IMR-90 (cell line): ENCODE data around the gene TMPRSS9. TPM values are rescaled to one million over a fixed set of nuclear protein-coding genes. Genes with fewer than 3 reads are reported as not detected.
A peak's percentile ranks its signal among the peaks of the same experiment; 100 is the strongest.

Source experiments
- ATAC-seq: fragments of 200-7000 bp; cut with Tn5 transposase; 2 replicates; pipeline ENCODE4 v1.9.1; 2020; ENCODE audit warnings: low read depth, mild to moderate bottlenecking, moderate library complexity
- BruUV-seq: library from RNA; stranded (reverse); fragments of 400-500 nt; replicated peaks from 2 replicates; lab custom pipeline; 2021; lab: Mats Ljungman, UMichigan
- CTCF ChIA-PET: fragments of 300-600 bp; formaldehyde crosslinking; extraction: SDS; loops from one replicate; lab custom pipeline; 2021; ENCODE audit warnings: antibody characterized with exemption; lab: Yijun Ruan, JAX
- POLR2A ChIA-PET: fragments of 300-600 bp; sonication (Branson Sonifier 250); formaldehyde crosslinking; loops from one replicate; lab custom pipeline; 2022; ENCODE audit warnings: antibody characterized with exemption; ENCODE audit not compliant: unreplicated experiment; lab: Charles Lee
- DNase-seq: peaks from one replicate; pipeline ENCODE4 v3.0.0; 2013
- H2AFZ ChIP-seq: replicated peaks from 2 replicates; pipeline ENCODE3; 2013; ENCODE audit warnings: low read length, mild to moderate bottlenecking; ENCODE audit not compliant: poor library complexity
- H2AK5ac ChIP-seq: 2 replicates; pipeline ENCODE4 v1.6.1; 2013; ENCODE audit warnings: low read depth, low read length, inconsistent platforms
- H2AK9ac ChIP-seq: replicated peaks from 2 replicates; pipeline ENCODE3; 2013; ENCODE audit warnings: mild to moderate bottlenecking, low read depth, low read length, moderate library complexity; ENCODE audit not compliant: poor library complexity
- H2BK120ac ChIP-seq: 2 replicates; pipeline ENCODE4 v1.6.1; 2013; ENCODE audit warnings: low read depth, low read length, inconsistent platforms
- H2BK15ac ChIP-seq: 3 replicates; pipeline ENCODE4 v1.6.1; 2013; ENCODE audit warnings: low read depth, low read length, inconsistent platforms
- H2BK20ac ChIP-seq: 2 replicates; pipeline ENCODE4 v1.6.1; 2013; ENCODE audit warnings: low read depth, mild to moderate bottlenecking, inconsistent platforms, low read length, moderate library complexity
- H2BK5ac ChIP-seq: 2 replicates; pipeline ENCODE4 v1.6.1; 2013; ENCODE audit warnings: mild to moderate bottlenecking, low read depth, low read length, inconsistent platforms; ENCODE audit not compliant: poor library complexity, severe bottlenecking
- H3K14ac ChIP-seq: replicated peaks from 2 replicates; pipeline ENCODE4 v1.6.1; 2013; ENCODE audit warnings: low read depth, low read length, inconsistent platforms
- H3K18ac ChIP-seq: 2 replicates; pipeline ENCODE4 v1.6.1; 2013; ENCODE audit warnings: low read depth, low read length, control low read depth
- H3K23ac ChIP-seq: 2 replicates; pipeline ENCODE4 v1.6.1; 2013; ENCODE audit warnings: low read depth, low read length, inconsistent platforms
- H3K27ac ChIP-seq: 2 replicates; pipeline ENCODE4 v1.5.1; 2013; ENCODE audit warnings: mild to moderate bottlenecking, control low read depth, low read length; ENCODE audit not compliant: insufficient read depth
- H3K27me3 ChIP-seq: 2 replicates; pipeline ENCODE4 v1.6.1; 2013; ENCODE audit warnings: low read length; ENCODE audit not compliant: control insufficient read depth, insufficient read depth
- H3K36me3 ChIP-seq: 2 replicates; pipeline ENCODE4 v1.6.1; 2013; ENCODE audit warnings: low read length, mixed read lengths; ENCODE audit not compliant: control insufficient read depth, insufficient read depth
- H3K4ac ChIP-seq: 2 replicates; pipeline ENCODE4 v1.6.1; 2013; ENCODE audit warnings: low read depth, low read length, inconsistent platforms
- H3K4me1 ChIP-seq: 2 replicates; pipeline ENCODE4 v1.6.1; 2013; ENCODE audit warnings: low read length, mixed read lengths; ENCODE audit not compliant: control insufficient read depth, insufficient read depth
- H3K4me2 ChIP-seq: 2 replicates; pipeline ENCODE4 v1.6.1; 2013; ENCODE audit warnings: low read depth, mild to moderate bottlenecking, control low read depth, low read length, moderate library complexity
- H3K4me3 ChIP-seq: 2 replicates; pipeline ENCODE4 v1.5.1; 2013; ENCODE audit warnings: low read depth, mild to moderate bottlenecking, control low read depth, low read length, moderate library complexity; ENCODE audit not compliant: insufficient read depth
- H3K56ac ChIP-seq: 2 replicates; pipeline ENCODE4 v1.6.1; 2013; ENCODE audit warnings: low read length, inconsistent platforms; ENCODE audit not compliant: insufficient read depth; ENCODE audit errors: extremely low read depth
- H3K79me1 ChIP-seq, 2 experiments: 2 replicates each; pipeline ENCODE4 v1.6.1; 2013; ENCODE audit warnings: low read length in 2 of 2, inconsistent platforms in 1 of 2, low read depth in 1 of 2
- H3K9ac ChIP-seq: 2 replicates; pipeline ENCODE4 v1.6.1; 2013; ENCODE audit warnings: low read depth, low read length, control low read depth
- H3K9me1 ChIP-seq: 2 replicates; pipeline ENCODE4 v1.6.1; 2013; ENCODE audit warnings: low read length, inconsistent platforms; ENCODE audit not compliant: insufficient read depth
- H3K9me3 ChIP-seq: 2 replicates; pipeline ENCODE4 v1.6.1; 2013; ENCODE audit warnings: low read length; ENCODE audit not compliant: control insufficient read depth, insufficient read depth
- H4K20me1 ChIP-seq: 2 replicates; pipeline ENCODE4 v1.6.1; 2013; ENCODE audit warnings: low read length, inconsistent platforms; ENCODE audit not compliant: insufficient read depth
- H4K5ac ChIP-seq: 2 replicates; pipeline ENCODE4 v1.6.1; 2013; ENCODE audit warnings: mild to moderate bottlenecking, low read depth, low read length, control low read depth
- H4K8ac ChIP-seq, 2 experiments: 2 replicates each; pipeline ENCODE4 v1.6.1; 2013; ENCODE audit warnings: low read depth in 2 of 2, low read length in 2 of 2, control low read depth in 1 of 2, inconsistent platforms in 1 of 2
- H4K91ac ChIP-seq: 2 replicates; pipeline ENCODE4 v1.6.1; 2013; ENCODE audit warnings: low read depth, low read length, inconsistent platforms; ENCODE audit not compliant: insufficient read depth
- CHD1 ChIP-seq: IDR thresholded peaks from 2 replicates; pipeline ENCODE4 v1.6.1; 2012; ENCODE audit warnings: low read depth, low read length, improper control_type of control experiment
- FOS ChIP-seq: fragments of 150-350 bp; IDR thresholded peaks from 2 replicates; pipeline ENCODE4 v1.6.1; 2016; ENCODE audit warnings: low read depth, low read length
- MAFK ChIP-seq: IDR thresholded peaks from 2 replicates; pipeline ENCODE4 v1.6.1; 2012; ENCODE audit warnings: low read depth, low read length, improper control_type of control experiment
- MAZ ChIP-seq: IDR thresholded peaks from 2 replicates; pipeline ENCODE4 v1.6.1; 2012; ENCODE audit warnings: low read depth, mild to moderate bottlenecking, low read length, improper control_type of control experiment, moderate library complexity, borderline replicate concordance
- NFE2L2 ChIP-seq: fragments of 150-350 bp; IDR thresholded peaks from 2 replicates; pipeline ENCODE4 v1.6.1; 2016; ENCODE audit warnings: low read depth, mild to moderate bottlenecking, low read length
- POLR2A ChIP-seq: IDR thresholded peaks from 2 replicates; pipeline ENCODE4 v1.6.1; 2012; ENCODE audit warnings: mild to moderate bottlenecking, low read depth, low read length
- RAD21 ChIP-seq: IDR thresholded peaks from 2 replicates; pipeline ENCODE4 v1.6.1; 2012; ENCODE audit warnings: low read length, improper control_type of control experiment
- RCOR1 ChIP-seq: IDR thresholded peaks from 2 replicates; pipeline ENCODE4 v1.6.1; 2012; ENCODE audit warnings: mild to moderate bottlenecking, low read length, improper control_type of control experiment; ENCODE audit not compliant: insufficient replicate concordance
- RFX5 ChIP-seq: IDR thresholded peaks from 2 replicates; pipeline ENCODE4 v1.8.0; 2012; ENCODE audit warnings: low read depth, mild to moderate bottlenecking, low read length, moderate library complexity
- SMC3 ChIP-seq: fragments of 150-350 bp; IDR thresholded peaks from 2 replicates; pipeline ENCODE4 v1.6.1; 2016; ENCODE audit warnings: low read depth, mild to moderate bottlenecking, antibody characterized with exemption, low read length, moderate library complexity
- WGBS, 2 experiments: methylation state at CpG; one replicate each; pipeline versions ENCODE4 v1.1.5 to v1.1.7; 2013; ENCODE audit warnings: missing lambda C conversion rate in 2 of 2; ENCODE audit not compliant: insufficient read length in 1 of 2; ENCODE audit errors: extremely low coverage in 2 of 2; 5-methylcytosine and 5-hydroxymethylcytosine counted together
- dilution Hi-C: fragments of 300-500 bp; cut with HindIII; formaldehyde crosslinking; loops from one replicate; pipeline ENCODE4 v1.14.3; 2018; ENCODE audit warnings: low sequenced_read_pairs; ENCODE audit not compliant: unreplicated experiment
- in situ Hi-C: fragments of 300-500 bp; cut with MboI; formaldehyde crosslinking; loops from 3 replicates; pipeline ENCODE4 v1.14.3; 2019; ENCODE audit warnings: low sequenced_read_pairs, inconsistent platforms, mixed read lengths
- intact Hi-C: fragments of 100-400 bp; cut with micrococcal nuclease; formaldehyde crosslinking; loops from 2 replicates; pipeline ENCODE4 v1.10.0; 2022
- polyA plus RNA-seq, 3 experiments: library from polyadenylated mRNA; depleted of rRNA; stranded (reverse); fragments of >200 nt; gene quantifications; 2 replicates each; pipeline ENCODE4 v1.2.3, GENCODE V29; 2012; ENCODE audit warnings: low replicate concordance in 1 of 3
- total RNA-seq: library from RNA; depleted of rRNA; stranded (reverse); fragments of >200 nt; gene quantifications from 2 replicates; pipeline ENCODE4 v1.2.3, GENCODE V29; 2012
- TF ChIP-seq, protein P1 (sequence below): fragments of 150-350 bp; IDR thresholded peaks from 2 replicates; pipeline ENCODE4 v1.6.1; 2016; ENCODE audit warnings: low read depth, mild to moderate bottlenecking, low read length, moderate library complexity, borderline replicate concordance
- TF ChIP-seq, protein P2 (sequence below): conservative IDR thresholded peaks from 2 replicates; pipeline ENCODE4 v1.5.1; 2012; ENCODE audit warnings: mild to moderate bottlenecking, low read depth, low read length, improper control_type of control experiment

The TMPRSS9 gene
- total and polyA plus RNA-seq, 2 of the 4 experiments (the other 2 are of a cell fraction), result not detected

DNA sequence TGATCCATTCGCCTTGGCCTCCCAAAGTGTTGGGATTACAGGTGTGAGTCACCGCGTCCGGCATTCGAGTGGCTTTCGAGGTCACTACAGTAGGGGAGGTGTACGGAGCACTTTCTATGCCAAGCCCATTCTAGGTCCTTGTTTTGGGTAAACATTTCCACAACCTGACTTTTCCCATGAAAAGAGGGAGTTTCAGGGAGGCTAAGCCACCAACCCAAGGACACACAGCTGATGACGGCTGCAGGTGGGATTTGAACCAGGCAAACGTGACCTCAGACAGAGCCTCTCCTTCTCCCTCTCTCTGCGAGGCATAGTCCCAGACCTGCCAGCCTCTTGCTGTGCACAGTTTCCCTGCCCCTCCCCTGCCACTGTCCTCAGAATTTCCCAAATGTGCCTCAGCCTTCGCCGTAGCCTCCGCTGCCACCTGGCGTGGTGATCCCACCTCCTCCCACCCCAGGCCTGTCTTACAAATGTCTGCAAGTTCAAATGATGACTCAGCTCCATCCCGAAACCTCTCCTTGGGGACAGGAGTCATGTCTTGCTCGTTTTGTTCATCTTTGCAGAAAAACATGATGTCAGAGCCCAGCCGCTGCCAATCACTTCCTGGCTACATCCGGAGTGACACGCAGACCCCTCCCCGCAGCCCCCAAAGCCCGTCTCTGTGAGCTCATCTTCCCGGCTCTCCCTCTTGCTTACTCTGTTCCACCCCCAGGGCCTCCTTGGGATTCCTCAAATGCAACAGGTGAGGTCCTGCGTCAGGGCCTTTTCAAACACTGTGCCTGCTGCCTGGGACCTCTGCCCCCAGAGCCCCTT, 109.2 kb downstream of the TMPRSS9 start:
- no peaks in the 10 kb centered on the region for H3K79me1 ChIP-seq
- no peak overlapping the region for H3K27ac ChIP-seq
- H3K9ac ChIP-seq, result no peak overlapping the region
- H2BK5ac ChIP-seq, result no peak overlapping the region
- 53% methylated on average over 8 of the region's 23 CpGs; no CpG with 5 or more reads in 1 of the 2 experiments for whole genome bisulfite sequencing, 2 experiments
- H3K36me3 ChIP-seq, result no peaks in the 10 kb centered on the region
- H2AK9ac ChIP-seq, result peak overlapping the region; percentile 74
- H2BK120ac ChIP-seq, result peak overlapping the region; percentile 1; the same call in 1 of the 2 replicates
- no TSS peak for BruUV-seq
- H3K9me1 ChIP-seq, result 0 out of 2 replicates have a peak, but pooled peaks cover 7% of the 10 kb centered on the region
- H4K20me1 ChIP-seq, result no peaks in the 10 kb centered on the region
- no peaks in the 10 kb centered on the region for H3K27me3 ChIP-seq
- no peak overlapping the region for H2BK15ac ChIP-seq
- peak overlapping the region; percentile 51; the same call in 1 of the 2 replicates for H3K23ac ChIP-seq
- H2BK20ac ChIP-seq, result peak overlapping the region; percentile 61
- no peak overlapping the region for H3K4me3 ChIP-seq
- peaks cover 7% of the 10 kb centered on the region for H3K4me1 ChIP-seq
- intact Hi-C loops, result no loop called here
- TF ChIP-seq SMC3, result no peak
- TF ChIP-seq, protein P1, sequence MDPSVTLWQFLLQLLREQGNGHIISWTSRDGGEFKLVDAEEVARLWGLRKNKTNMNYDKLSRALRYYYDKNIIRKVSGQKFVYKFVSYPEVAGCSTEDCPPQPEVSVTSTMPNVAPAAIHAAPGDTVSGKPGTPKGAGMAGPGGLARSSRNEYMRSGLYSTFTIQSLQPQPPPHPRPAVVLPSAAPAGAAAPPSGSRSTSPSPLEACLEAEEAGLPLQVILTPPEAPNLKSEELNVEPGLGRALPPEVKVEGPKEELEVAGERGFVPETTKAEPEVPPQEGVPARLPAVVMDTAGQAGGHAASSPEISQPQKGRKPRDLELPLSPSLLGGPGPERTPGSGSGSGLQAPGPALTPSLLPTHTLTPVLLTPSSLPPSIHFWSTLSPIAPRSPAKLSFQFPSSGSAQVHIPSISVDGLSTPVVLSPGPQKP, result no peak
- TF ChIP-seq RCOR1, result no peak
- TF ChIP-seq RAD21, result no peak
- TF ChIP-seq POLR2A, result no peak
- TF ChIP-seq RFX5, result no peak
- TF ChIP-seq MAFK, result peak; percentile 77
- no peak for TF ChIP-seq CHD1
- TF ChIP-seq, protein P2, sequence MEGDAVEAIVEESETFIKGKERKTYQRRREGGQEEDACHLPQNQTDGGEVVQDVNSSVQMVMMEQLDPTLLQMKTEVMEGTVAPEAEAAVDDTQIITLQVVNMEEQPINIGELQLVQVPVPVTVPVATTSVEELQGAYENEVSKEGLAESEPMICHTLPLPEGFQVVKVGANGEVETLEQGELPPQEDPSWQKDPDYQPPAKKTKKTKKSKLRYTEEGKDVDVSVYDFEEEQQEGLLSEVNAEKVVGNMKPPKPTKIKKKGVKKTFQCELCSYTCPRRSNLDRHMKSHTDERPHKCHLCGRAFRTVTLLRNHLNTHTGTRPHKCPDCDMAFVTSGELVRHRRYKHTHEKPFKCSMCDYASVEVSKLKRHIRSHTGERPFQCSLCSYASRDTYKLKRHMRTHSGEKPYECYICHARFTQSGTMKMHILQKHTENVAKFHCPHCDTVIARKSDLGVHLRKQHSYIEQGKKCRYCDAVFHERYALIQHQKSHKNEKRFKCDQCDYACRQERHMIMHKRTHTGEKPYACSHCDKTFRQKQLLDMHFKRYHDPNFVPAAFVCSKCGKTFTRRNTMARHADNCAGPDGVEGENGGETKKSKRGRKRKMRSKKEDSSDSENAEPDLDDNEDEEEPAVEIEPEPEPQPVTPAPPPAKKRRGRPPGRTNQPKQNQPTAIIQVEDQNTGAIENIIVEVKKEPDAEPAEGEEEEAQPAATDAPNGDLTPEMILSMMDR, result no peak
- TF ChIP-seq FOS, result peak; percentile 37; the same call in 1 of the 2 replicates
- peak; percentile 50; the same call in 1 of the 2 replicates for TF ChIP-seq NFE2L2
- TF ChIP-seq MAZ, result no peak
- H3K18ac ChIP-seq, result no peak overlapping the region
- peak overlapping the region; percentile 48; the same call in 1 of the 2 replicates for H3K4me2 ChIP-seq
- in situ Hi-C loops, result no loop called here
- H3K14ac ChIP-seq, result 0 out of 2 replicates have a peak overlapping the region, but pooled peaks have one; percentile 1
- ChIA-PET CTCF (interaction anchor here (0.6 kb wide), 1 partner anchor 119 kb away, joined by 3 read pairs; no protein-coding TSS in a partner anchor), POLR2A (interaction anchor here (0.7 kb wide), 1 partner anchor 11 kb away, joined by 3 read pairs; no protein-coding TSS in a partner anchor)
- peak overlapping the region; percentile 57 for H3K4ac ChIP-seq
- DNase-seq, result peak; percentile 78
- H4K91ac ChIP-seq, result 0 out of 2 replicates have a peak overlapping the region, but pooled peaks have one; percentile 23
- dilution Hi-C loops, result no loop called here
- peak overlapping the region; percentile 74 for H2AFZ ChIP-seq
- H2AK5ac ChIP-seq, result peak overlapping the region; percentile 61
- H3K56ac ChIP-seq, result no peak overlapping the region
- no peaks in the 10 kb centered on the region for H3K9me3 ChIP-seq
- peak; percentile 65 for ATAC-seq
- H4K8ac ChIP-seq, result peak overlapping the region in 1 of 2 experiments; percentile 72; a peak in 1 of 4 replicates
- no peak overlapping the region for H4K5ac ChIP-seq
